Osteocyte (in vitro differentiated cells): ENCODE data around the gene MYL5. TPM values are rescaled to one million over a fixed set of nuclear protein-coding genes. Genes with fewer than 3 reads are reported as not detected.

ENCODE experiments used
- DNase-seq: peaks from one replicate; pipeline ENCODE4 v3.0.0; 2021; ENCODE audit warnings: mixed read lengths; ENCODE audit not compliant: unreplicated experiment; ENCODE audit errors: extremely low spot score
- H3K27ac Mint-ChIP-seq: one replicate; pipeline ENCODE4 v1.8.0; 2021; ENCODE audit warnings: mild to moderate bottlenecking, mixed read lengths; ENCODE audit not compliant: unreplicated experiment
- H3K27me3 Mint-ChIP-seq: one replicate; pipeline ENCODE4 v1.8.0; 2021; ENCODE audit warnings: mixed read lengths; ENCODE audit not compliant: unreplicated experiment
- H3K36me3 Mint-ChIP-seq: one replicate; pipeline ENCODE4 v1.8.0; 2021; ENCODE audit warnings: mixed read lengths; ENCODE audit not compliant: unreplicated experiment
- H3K4me1 Mint-ChIP-seq: one replicate; pipeline ENCODE4 v1.8.0; 2021; ENCODE audit warnings: mixed read lengths; ENCODE audit not compliant: unreplicated experiment
- H3K4me3 Mint-ChIP-seq: one replicate; pipeline ENCODE4 v1.8.0; 2021; ENCODE audit warnings: mild to moderate bottlenecking, moderate library complexity, mixed read lengths; ENCODE audit not compliant: unreplicated experiment
- H3K9me3 Mint-ChIP-seq: one replicate; pipeline ENCODE4 v1.8.0; 2021; ENCODE audit warnings: mixed read lengths; ENCODE audit not compliant: unreplicated experiment
- total RNA-seq: library from RNA; stranded (reverse); gene quantifications from 2 replicates; pipeline ENCODE4 v1.2.1, GENCODE V29; 2021
- TF ChIP-seq, protein P1 (sequence below): fragments of 200-600 bp; sonication (generic); IDR thresholded peaks from 2 replicates; pipeline ENCODE4 v1.5.0; 2021; ENCODE audit warnings: antibody characterized with exemption, mild to moderate bottlenecking, moderate library complexity

The MYL5 gene
- total RNA-seq, 1 donor from 2014 or later: 32.2 TPM

DNA sequence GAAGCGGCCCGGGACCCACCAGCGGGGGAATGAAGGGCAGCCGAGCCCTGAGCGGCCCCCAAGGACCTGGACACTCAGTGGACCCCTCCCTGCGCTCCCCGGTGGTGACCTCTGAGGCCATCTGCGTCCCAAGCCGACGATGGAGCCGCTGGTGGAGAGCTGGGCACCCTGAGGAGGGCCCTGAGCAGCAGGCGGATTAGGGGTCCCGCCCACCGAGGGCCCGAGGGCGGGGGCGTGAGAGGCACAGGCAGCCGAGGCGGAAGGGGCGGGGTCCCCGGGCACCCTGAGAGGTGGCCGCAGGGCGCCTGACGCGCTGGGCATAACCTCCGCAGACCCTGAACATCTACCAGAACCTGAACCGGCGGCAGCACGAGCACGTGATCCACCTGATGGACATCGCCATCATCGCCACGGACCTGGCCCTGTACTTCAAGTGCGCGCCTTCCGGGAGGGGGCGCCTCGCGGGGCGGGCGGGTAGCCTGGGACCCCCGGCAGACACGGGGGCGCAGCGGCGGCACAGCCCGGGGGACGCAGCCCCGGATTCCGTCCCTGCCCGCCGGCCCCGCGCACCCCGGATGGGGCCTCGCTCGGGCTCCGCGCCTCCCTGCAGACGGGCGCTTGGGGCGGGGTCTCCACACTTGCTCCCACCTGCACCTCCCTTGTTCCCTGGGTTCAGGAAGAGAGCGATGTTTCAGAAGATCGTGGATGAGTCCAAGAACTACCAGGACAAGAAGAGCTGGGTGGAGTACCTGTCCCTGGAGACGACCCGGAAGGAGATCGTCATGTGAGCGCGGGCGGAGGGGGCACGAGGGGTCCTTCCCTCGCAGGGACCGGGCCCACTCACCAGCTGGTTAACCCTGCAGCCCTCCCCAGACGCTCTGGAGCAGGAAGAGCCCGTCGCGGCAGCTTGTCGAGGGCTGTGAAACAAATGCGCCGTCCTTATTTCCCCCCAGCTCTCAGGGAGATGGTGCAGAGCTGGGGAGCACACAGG lies 10.6 kb upstream of the MYL5 start:
- no peak for DNase-seq
- peak overlapping the region; percentile 60 for H3K4me3 Mint-ChIP-seq
- no peaks in the 10 kb centered on the region for H3K27me3 Mint-ChIP-seq
- TF ChIP-seq, protein P1, sequence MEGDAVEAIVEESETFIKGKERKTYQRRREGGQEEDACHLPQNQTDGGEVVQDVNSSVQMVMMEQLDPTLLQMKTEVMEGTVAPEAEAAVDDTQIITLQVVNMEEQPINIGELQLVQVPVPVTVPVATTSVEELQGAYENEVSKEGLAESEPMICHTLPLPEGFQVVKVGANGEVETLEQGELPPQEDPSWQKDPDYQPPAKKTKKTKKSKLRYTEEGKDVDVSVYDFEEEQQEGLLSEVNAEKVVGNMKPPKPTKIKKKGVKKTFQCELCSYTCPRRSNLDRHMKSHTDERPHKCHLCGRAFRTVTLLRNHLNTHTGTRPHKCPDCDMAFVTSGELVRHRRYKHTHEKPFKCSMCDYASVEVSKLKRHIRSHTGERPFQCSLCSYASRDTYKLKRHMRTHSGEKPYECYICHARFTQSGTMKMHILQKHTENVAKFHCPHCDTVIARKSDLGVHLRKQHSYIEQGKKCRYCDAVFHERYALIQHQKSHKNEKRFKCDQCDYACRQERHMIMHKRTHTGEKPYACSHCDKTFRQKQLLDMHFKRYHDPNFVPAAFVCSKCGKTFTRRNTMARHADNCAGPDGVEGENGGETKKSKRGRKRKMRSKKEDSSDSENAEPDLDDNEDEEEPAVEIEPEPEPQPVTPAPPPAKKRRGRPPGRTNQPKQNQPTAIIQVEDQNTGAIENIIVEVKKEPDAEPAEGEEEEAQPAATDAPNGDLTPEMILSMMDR: peak; percentile 23
- peaks cover 1% of the 10 kb centered on the region for H3K4me1 Mint-ChIP-seq
- no peak overlapping the region for H3K27ac Mint-ChIP-seq
- H3K9me3 Mint-ChIP-seq: no peaks in the 10 kb centered on the region
- H3K36me3 Mint-ChIP-seq: no peaks in the 10 kb centered on the region

DNA sequence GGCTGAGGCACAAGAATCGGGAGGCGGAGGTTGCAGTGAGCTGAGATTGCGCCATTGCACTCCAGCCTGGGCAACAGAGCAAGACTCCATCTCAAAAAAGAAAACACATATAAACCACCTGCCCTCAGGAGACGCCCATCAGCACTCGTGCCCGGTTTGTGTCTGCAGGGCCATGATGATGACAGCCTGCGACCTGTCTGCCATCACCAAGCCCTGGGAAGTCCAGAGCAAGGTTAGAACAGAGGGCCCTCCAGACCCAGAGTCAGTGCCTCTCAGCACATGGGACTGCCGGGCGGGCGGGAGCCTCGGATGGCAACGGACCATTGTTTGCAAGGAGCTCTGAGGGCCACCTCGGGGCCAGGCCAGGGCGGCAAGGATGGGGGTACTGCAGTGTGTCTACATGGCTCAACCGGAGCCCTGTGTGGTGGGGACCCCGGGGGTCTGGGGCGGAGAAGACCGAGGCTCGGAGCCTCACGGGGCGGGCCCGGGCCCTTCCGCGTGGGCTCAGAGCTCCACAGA lies 9.6 kb upstream of the MYL5 start:
- TF ChIP-seq, protein P1: no peak
- H3K4me3 Mint-ChIP-seq: no peak overlapping the region
- no peak for DNase-seq

DNA sequence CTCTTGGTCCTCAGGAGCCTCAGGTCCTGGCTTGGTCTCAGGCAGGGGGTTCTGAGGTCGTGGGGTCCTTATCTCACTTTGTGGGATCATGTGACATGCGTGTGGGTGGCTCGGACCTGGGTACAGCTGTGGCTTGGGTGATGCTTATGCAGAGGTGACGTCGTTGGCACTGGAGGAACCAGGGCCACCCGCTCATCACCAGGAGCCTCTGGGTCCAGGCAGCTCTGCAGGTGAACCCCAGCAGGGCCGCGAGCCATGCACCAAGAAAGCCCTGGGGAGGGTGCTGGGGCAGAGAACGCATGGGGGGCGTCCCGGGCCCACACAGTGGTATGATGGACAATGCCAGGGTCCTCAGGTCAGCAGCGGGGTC lies 9.0 kb upstream of the MYL5 start:
- no peak for DNase-seq
- TF ChIP-seq, protein P1: no peak
- no peaks in the 10 kb centered on the region for H3K27me3 Mint-ChIP-seq
- H3K27ac Mint-ChIP-seq: no peak overlapping the region
- H3K36me3 Mint-ChIP-seq: no peaks in the 10 kb centered on the region
- peaks cover 1% of the 10 kb centered on the region for H3K4me1 Mint-ChIP-seq
- H3K4me3 Mint-ChIP-seq: no peak overlapping the region
- H3K9me3 Mint-ChIP-seq: no peaks in the 10 kb centered on the region

More for the DNA sequence above, 9.6 kb upstream of the MYL5 start:
- H3K4me1 Mint-ChIP-seq: peaks cover 1% of the 10 kb centered on the region
- no peaks in the 10 kb centered on the region for H3K36me3 Mint-ChIP-seq
- H3K27me3 Mint-ChIP-seq: no peaks in the 10 kb centered on the region
- H3K9me3 Mint-ChIP-seq: no peaks in the 10 kb centered on the region
- H3K27ac Mint-ChIP-seq: no peak overlapping the region

DNA sequence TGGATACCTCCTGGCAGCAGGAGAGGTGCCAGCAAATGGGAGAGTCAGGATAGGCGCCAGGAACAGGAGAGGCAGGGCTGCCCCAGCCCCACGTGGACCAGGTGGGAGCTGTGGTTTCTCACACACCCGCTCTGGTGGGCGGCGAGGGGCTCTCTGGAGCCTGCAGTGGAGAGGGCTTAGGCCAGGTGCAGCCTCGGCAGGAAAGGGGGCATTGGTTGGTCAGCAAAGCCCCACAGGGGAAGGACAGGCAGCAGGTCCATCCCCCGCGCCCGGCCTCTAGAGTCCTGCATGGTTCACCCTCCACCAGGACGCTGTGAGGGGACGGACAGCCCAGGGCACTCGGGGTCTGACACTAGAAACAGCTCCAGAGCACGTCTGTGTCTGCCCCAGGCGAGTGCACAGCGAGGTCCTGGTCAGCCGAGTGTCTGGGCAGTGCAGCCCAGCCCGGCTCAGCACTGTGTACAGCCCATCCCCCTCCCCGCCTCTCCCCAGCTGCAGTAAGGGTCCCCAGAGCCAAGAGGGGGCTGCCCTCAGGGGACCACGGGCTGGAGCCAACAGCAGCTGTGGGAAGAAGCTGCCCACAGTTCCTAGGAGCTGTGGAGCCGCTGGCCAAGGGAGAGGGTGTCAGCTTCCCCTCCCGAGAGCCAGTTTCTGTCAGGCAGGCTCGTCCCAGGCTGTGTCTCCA lies 8.4 kb upstream of the MYL5 start:
- Mint-ChIP-seq H3K9me3 (no peaks in the 10 kb centered on the region), H3K27ac (no peak overlapping the region), H3K4me3 (no peak overlapping the region), H3K36me3 (no peaks in the 10 kb centered on the region), H3K4me1 (peaks cover 1% of the 10 kb centered on the region), H3K27me3 (no peaks in the 10 kb centered on the region)
- TF ChIP-seq, protein P1: no peak
- DNase-seq: no peak

DNA sequence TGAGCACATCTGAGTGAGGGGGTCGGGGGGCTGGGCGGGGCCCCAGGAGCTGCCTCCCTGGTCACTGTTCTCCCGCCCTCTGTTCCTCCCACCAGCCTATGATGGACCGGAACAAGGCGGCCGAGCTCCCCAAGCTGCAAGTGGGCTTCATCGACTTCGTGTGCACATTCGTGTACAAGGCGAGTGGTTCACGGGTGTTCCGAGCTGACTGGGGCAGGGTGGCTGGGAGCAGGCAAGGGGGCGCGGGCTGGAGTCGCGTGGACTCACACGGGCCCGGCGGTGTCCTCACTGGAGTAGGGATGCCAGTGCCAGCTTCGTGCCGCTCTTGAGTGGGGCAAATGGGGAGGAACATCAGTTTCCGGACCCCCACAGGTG lies 7.9 kb upstream of the MYL5 start:
- DNase-seq: no peak
- Mint-ChIP-seq H3K9me3 (no peaks in the 10 kb centered on the region), H3K4me1 (peaks cover 1% of the 10 kb centered on the region), H3K27me3 (no peaks in the 10 kb centered on the region), H3K27ac (no peak overlapping the region), H3K4me3 (no peak overlapping the region), H3K36me3 (no peaks in the 10 kb centered on the region)
- TF ChIP-seq, protein P1: no peak
